OCI-LY1 (cell line): ENCODE results near the gene MCCC2.

Experiments
- H2AFZ ChIP-seq: fragments of 200-600 bp; sonication (generic), shearing (Covaris generic); 2 replicates; pipeline ENCODE4 v1.6.0; 2014; ENCODE audit warnings: antibody characterized with exemption, mild to moderate bottlenecking, low read length
- H3F3A ChIP-seq: fragments of 200-600 bp; sonication (generic), shearing (Covaris generic); 2 replicates; pipeline ENCODE4 v1.6.0; 2014; ENCODE audit warnings: mild to moderate bottlenecking, antibody characterized with exemption, low read length, moderate library complexity; ENCODE audit not compliant: insufficient read depth
- H3K27ac ChIP-seq: fragments of 200-600 bp; sonication (generic); 2 replicates; pipeline ENCODE4 v1.5.1; 2014; ENCODE audit warnings: low read length, mixed run types, mild to moderate bottlenecking, low read depth; ENCODE audit not compliant: poor library complexity, severe bottlenecking
- H3K27me3 ChIP-seq: fragments of 200-600 bp; sonication (generic); 2 replicates; pipeline ENCODE4 v1.6.0; 2014; ENCODE audit warnings: antibody characterized with exemption, mild to moderate bottlenecking, low read length, moderate library complexity; ENCODE audit not compliant: insufficient read depth
- H3K36me3 ChIP-seq: fragments of 200-600 bp; sonication (generic); 2 replicates; pipeline ENCODE4 v1.6.1; 2014; ENCODE audit warnings: mild to moderate bottlenecking, antibody characterized with exemption, low read length, moderate library complexity, mixed read lengths; ENCODE audit not compliant: insufficient read depth
- H3K4me1 ChIP-seq: fragments of 200-600 bp; sonication (generic); 2 replicates; pipeline ENCODE4 v1.5.1; 2014; ENCODE audit warnings: mild to moderate bottlenecking, low read length, moderate library complexity; ENCODE audit not compliant: insufficient read depth, severe bottlenecking
- H3K4me2 ChIP-seq: fragments of 200-600 bp; sonication (generic), shearing (Covaris generic); 2 replicates; pipeline ENCODE4 v1.6.1; 2014; ENCODE audit warnings: low read length
- H3K4me3 ChIP-seq: fragments of 200-600 bp; sonication (generic); 2 replicates; pipeline ENCODE4 v1.5.1; 2014; ENCODE audit warnings: low read length, low read depth, mild to moderate bottlenecking, mixed read lengths; ENCODE audit not compliant: poor library complexity, severe bottlenecking
- H3K79me2 ChIP-seq: fragments of 200-600 bp; shearing (Covaris generic); 2 replicates; pipeline ENCODE4 v1.6.1; 2016; ENCODE audit warnings: mixed run types, low read length, mixed read lengths; ENCODE audit not compliant: insufficient read depth
- H3K9ac ChIP-seq: fragments of 200-600 bp; sonication (generic), shearing (Covaris generic); 2 replicates; pipeline ENCODE4 v1.6.1; 2014; ENCODE audit warnings: mild to moderate bottlenecking, low read length, mixed read lengths
- H3K9me2 ChIP-seq: fragments of 200-600 bp; sonication (generic), shearing (Covaris generic); 2 replicates; pipeline ENCODE4 v1.6.1; 2014; ENCODE audit warnings: low read depth, mild to moderate bottlenecking, low read length, mixed read lengths
- H3K9me3 ChIP-seq: fragments of 200-600 bp; shearing (Covaris generic); 2 replicates; pipeline ENCODE4 v1.6.1; 2014; ENCODE audit warnings: low read length, mixed read lengths
- H4K20me1 ChIP-seq: fragments of 200-600 bp; sonication (generic), shearing (Covaris generic); 2 replicates; pipeline ENCODE4 v1.6.0; 2016; ENCODE audit warnings: mild to moderate bottlenecking, low read length; ENCODE audit not compliant: insufficient read depth
- CTCF ChIP-seq: fragments of 200-600 bp; sonication (generic), shearing (Covaris generic); IDR thresholded peaks from 2 replicates; pipeline ENCODE4 v1.5.1; 2017; ENCODE audit warnings: mild to moderate bottlenecking, antibody characterized with exemption, low read length, moderate library complexity, mixed read lengths
- EZH2 ChIP-seq: fragments of 200-600 bp; sonication (generic), shearing (Covaris generic); IDR thresholded peaks from 2 replicates; pipeline ENCODE4 v1.8.0; 2017; ENCODE audit warnings: borderline replicate concordance, mixed run types, mild to moderate bottlenecking, antibody characterized with exemption, low read length, moderate library complexity, mixed read lengths

MCCC2 gene

GRCh38 chr5:71615809-71616208 is 28.7 kb downstream of the MCCC2 start:
- H3K27me3 ChIP-seq: no peaks in the 10 kb centered on the region
- H3K9me3 ChIP-seq: no peaks in the 10 kb centered on the region
- H2AFZ ChIP-seq: no peak overlapping the region
- H3K4me3 ChIP-seq: no peak overlapping the region
- H3K4me1 ChIP-seq: no peaks in the 10 kb centered on the region
- no peak overlapping the region for H3K27ac ChIP-seq
- no peaks in the 10 kb centered on the region for H3K79me2 ChIP-seq
- no peaks in the 10 kb centered on the region for H3F3A ChIP-seq
- H3K9ac ChIP-seq: no peak overlapping the region
- TF ChIP-seq EZH2 (no peak), CTCF (no peak)
- no peaks in the 10 kb centered on the region for H3K9me2 ChIP-seq
- no peak overlapping the region for H3K4me2 ChIP-seq
- peaks cover 39% of the 10 kb centered on the region for H3K36me3 ChIP-seq
- H4K20me1 ChIP-seq: no peaks in the 10 kb centered on the region

GRCh38 chr5:71620630-71621029 is 33.5 kb downstream of the MCCC2 start:
- H3K4me1 ChIP-seq: no peaks in the 10 kb centered on the region
- no peak overlapping the region for H3K9ac ChIP-seq
- H4K20me1 ChIP-seq: no peaks in the 10 kb centered on the region
- no peak overlapping the region for H3K27ac ChIP-seq
- H2AFZ ChIP-seq: no peak overlapping the region
- no peaks in the 10 kb centered on the region for H3K27me3 ChIP-seq
- H3K9me3 ChIP-seq: no peaks in the 10 kb centered on the region
- no peaks in the 10 kb centered on the region for H3F3A ChIP-seq
- H3K9me2 ChIP-seq: no peaks in the 10 kb centered on the region
- H3K79me2 ChIP-seq: no peaks in the 10 kb centered on the region
- no peak overlapping the region for H3K4me2 ChIP-seq
- H3K4me3 ChIP-seq: no peak overlapping the region
- TF ChIP-seq EZH2: no peak
- no peak for TF ChIP-seq CTCF
- H3K36me3 ChIP-seq: peaks cover 41% of the 10 kb centered on the region

- Histone ChIP-seq H3K4me3 (no peak overlapping the region), H3K9me3 (no peaks in the 10 kb centered on the region), H3K36me3 (peaks cover 39% of the 10 kb centered on the region), H3K27me3 (no peaks in the 10 kb centered on the region), H3K9ac (no peak overlapping the region), H3F3A (no peaks in the 10 kb centered on the region), H3K9me2 (no peaks in the 10 kb centered on the region), H3K79me2 (no peaks in the 10 kb centered on the region), H4K20me1 (no peaks in the 10 kb centered on the region), H2AFZ (no peak overlapping the region), H3K4me1 (no peaks in the 10 kb centered on the region), H3K4me2 (no peak overlapping the region), H3K27ac (no peak overlapping the region)
- no peak for TF ChIP-seq CTCF
- TF ChIP-seq EZH2: no peak
These were observed 34.1 kb downstream of the MCCC2 start for GRCh38 chr5:71621268-71621667.
